OCI-M2 (cell line): Measurements from ENCODE around the gene MFN1.

Experiments
- DNase-seq: peaks from one replicate; lab custom pipeline; 2025; ENCODE audit not compliant: unreplicated experiment; lab: John Stamatoyannopoulos, UW

The MFN1 gene

GRCh38 chr3:179428876-179429548 is 81.5 kb downstream of the MFN1 start:
- no peak for DNase-seq

- no peak for DNase-seq
These were observed 82.9 kb downstream of the MFN1 start for GRCh38 chr3:179430277-179430870.

GRCh38 chr3:179432021-179432420 is 84.5 kb downstream of the MFN1 start:
- DNase-seq, result no peak

- DNase-seq, result no peak
These were observed 84.9 kb downstream of the MFN1 start for GRCh38 chr3:179432451-179432850.

- DNase-seq, result peak; percentile 38
These were observed 89.0 kb downstream of the MFN1 start for GRCh38 chr3:179436517-179436916.

- DNase-seq, result no peak
These were observed 91.3 kb downstream of the MFN1 start for GRCh38 chr3:179438841-179439240.
